GM18526 (cell line): ENCODE measurements around the gene CDRT15.

Source experiments
- POLR2A ChIP-seq: IDR thresholded peaks from 3 replicates; pipeline ENCODE4 v1.6.1; 2011; ENCODE audit not compliant: insufficient read length; ENCODE audit errors: extremely low read depth

Gene CDRT15

GRCh38 chr17:14211801-14212200 is 24.9 kb downstream of the CDRT15 start:
- no peak for TF ChIP-seq POLR2A

- no peak for TF ChIP-seq POLR2A
Observed at GRCh38 chr17:14211246-14211645, 25.4 kb downstream of the CDRT15 start.

- no peak for TF ChIP-seq POLR2A
Observed at GRCh38 chr17:14209215-14209614, 27.4 kb downstream of the CDRT15 start.

- no peak for TF ChIP-seq POLR2A
Observed at GRCh38 chr17:14207791-14208190, 28.9 kb downstream of the CDRT15 start.

- TF ChIP-seq POLR2A: no peak
Observed at GRCh38 chr17:14206891-14207290, 29.8 kb downstream of the CDRT15 start.

- TF ChIP-seq POLR2A: no peak
Observed at GRCh38 chr17:14205992-14206461, 30.6 kb downstream of the CDRT15 start.

GRCh38 chr17:14205380-14205779 is 31.3 kb downstream of the CDRT15 start:
- no peak for TF ChIP-seq POLR2A

GRCh38 chr17:14204546-14204945 is 32.1 kb downstream of the CDRT15 start:
- no peak for TF ChIP-seq POLR2A

- no peak for TF ChIP-seq POLR2A
Observed at GRCh38 chr17:14204084-14204483, 32.6 kb downstream of the CDRT15 start.

GRCh38 chr17:14203388-14203787 is 33.3 kb downstream of the CDRT15 start:
- TF ChIP-seq POLR2A: no peak

GRCh38 chr17:14202388-14203166 is 34.1 kb downstream of the CDRT15 start:
- TF ChIP-seq POLR2A: no peak

- no peak for TF ChIP-seq POLR2A
Observed at GRCh38 chr17:14201988-14202380, 34.7 kb downstream of the CDRT15 start.

- no peak for TF ChIP-seq POLR2A
Observed at GRCh38 chr17:14201021-14201987, 35.4 kb downstream of the CDRT15 start.

- TF ChIP-seq POLR2A: no peak
Observed at GRCh38 chr17:14200354-14200753, 36.3 kb downstream of the CDRT15 start.

GRCh38 chr17:14199601-14200000 is 37.1 kb downstream of the CDRT15 start:
- TF ChIP-seq POLR2A: no peak

- no peak for TF ChIP-seq POLR2A
Observed at GRCh38 chr17:14198575-14198974, 38.1 kb downstream of the CDRT15 start.
